Jurkat, Clone E6-1 (cell line): ENCODE measurements around the gene SELENOH.

ENCODE experiments used
- DNase-seq: peaks from one replicate; pipeline ENCODE4 v3.0.0-alpha.2; 2011; ENCODE audit warnings: low read depth, low spot score
- H3K4me3 ChIP-seq: 2 replicates; pipeline ENCODE4 v1.5.1; 2011; ENCODE audit warnings: mild to moderate bottlenecking, low read length, control low read depth, moderate library complexity

The SELENOH gene

DNA sequence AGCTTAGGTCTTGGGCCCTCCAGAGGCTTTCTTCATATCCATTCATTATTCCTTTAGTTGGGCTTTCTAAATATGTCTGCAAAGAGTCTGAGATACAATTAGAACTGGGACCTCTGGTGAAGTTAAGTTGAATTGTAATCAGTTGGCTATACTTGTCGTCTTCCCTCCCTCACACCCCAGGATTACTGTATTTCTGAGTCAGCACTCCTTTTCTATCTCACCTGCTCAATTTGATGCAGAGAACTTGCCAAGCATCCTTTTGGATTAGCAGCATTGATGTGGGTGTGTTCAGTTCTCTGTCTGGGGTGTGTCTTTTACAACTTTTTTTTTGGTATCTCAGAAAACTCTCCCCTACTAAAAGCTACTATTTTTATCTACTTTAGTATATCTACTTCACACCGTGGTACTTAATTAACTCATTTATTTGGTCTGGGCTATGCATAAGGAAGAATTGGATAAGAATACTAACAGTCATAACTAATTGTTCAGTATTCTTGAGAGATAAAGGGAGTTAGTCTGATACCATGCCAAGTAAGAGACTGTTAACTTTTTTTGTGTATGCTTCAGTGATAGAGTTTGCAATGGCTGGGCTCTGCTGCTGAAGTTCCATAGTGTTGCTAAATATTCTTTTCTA is 35.4 kb downstream of the SELENOH start:
- DNase-seq, result no peak
- no peak overlapping the region for H3K4me3 ChIP-seq

DNA sequence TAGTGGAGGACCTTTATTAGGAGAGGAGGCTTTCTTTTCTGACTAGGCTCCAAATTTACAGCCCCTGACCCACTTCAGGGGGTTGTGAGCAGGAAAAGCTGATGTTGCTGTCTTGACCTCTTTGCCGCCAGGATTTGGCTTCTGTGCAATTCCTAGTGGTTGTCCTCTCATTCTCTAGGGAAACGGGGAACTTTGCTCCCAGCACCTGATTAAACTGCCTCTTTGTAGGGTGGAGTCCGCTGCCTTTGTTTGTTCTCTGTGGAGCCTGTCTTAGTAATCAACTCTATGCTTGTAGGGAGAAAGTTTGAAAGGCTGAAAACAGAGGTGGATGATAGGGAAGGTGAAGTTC is 36.7 kb downstream of the SELENOH start:
- no peak overlapping the region for H3K4me3 ChIP-seq

DNA sequence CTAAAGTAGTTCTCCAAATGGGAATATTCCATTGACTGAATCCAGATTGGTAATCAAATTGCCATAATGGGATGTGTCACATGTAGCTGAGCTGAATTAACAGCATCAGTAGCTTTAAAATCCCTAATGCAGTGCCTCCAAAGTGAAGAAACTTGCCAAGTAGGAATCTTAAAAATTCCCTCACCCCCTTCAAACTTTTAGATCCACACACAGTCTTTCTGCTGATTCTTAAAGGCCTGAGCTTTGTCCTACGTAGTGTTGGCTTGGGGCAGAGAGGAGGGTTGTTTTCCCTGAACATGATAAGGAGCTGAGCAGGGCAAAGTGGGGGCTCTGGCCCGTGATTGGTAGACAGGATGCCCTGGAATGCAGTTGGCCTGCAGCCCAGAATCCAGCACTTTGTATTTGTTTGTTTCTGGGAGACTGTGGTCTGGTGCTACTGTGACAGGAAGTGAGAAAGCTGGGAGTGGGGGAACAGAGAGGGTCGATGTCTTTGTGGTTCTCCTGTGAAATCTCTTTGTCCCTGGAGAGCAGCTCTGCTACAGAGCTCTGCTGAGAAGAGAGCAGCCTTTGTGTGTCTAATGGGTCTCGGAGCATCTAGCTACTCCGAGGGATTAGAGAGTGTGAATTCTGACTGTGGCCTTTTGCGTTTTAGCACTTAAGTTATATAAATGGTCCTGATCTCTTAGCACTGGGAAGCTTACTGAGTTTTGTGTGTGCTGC is 37.2 kb downstream of the SELENOH start:
- no peak overlapping the region for H3K4me3 ChIP-seq
- DNase-seq, result no peak

More for the DNA sequence above, 36.7 kb downstream of the SELENOH start:
- DNase-seq, result no peak

DNA sequence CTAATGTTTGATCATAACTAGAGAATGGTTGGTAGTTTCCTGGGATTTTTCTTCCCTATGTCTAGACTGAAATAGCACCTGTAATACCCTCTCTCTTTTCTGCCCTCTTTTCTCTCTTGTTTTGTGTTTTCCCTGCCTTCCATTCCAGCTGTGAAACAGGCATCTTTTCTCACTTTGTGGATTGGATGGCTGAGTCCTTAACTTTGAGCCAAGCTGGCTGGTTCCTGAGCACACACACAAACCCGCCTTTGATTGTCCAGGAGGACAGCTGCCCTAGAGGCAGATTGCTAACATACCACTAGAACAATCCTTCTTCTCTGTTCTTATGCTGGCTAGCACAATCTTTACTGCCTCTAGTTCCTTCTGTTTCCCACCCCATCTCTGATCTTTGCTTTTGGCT is 38.0 kb downstream of the SELENOH start:
- no peak for DNase-seq

DNA sequence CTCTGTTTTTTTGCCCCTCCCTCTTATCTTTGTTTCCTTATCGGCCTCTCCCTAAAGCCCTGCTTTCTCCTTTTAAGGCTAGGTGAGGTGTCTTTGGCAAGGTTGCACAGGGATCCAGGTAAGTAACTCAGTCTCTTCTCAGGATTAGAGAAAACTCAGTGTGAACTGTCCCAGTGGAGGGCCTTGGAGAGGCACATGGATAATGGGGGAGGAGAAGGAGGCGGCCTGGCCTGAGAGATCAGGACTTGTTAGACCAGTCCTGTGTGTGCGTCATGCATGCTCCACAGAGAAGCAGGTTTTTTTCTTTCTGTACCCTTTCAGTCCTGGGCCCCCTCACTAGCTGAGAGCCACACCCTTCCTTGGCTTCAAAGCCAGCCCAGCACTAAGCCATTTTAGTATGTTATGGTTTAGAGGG is 40.2 kb downstream of the SELENOH start:
- H3K4me3 ChIP-seq, result no peak overlapping the region
- DNase-seq, result no peak

More for the DNA sequence above, 38.0 kb downstream of the SELENOH start:
- H3K4me3 ChIP-seq, result no peak overlapping the region

DNA sequence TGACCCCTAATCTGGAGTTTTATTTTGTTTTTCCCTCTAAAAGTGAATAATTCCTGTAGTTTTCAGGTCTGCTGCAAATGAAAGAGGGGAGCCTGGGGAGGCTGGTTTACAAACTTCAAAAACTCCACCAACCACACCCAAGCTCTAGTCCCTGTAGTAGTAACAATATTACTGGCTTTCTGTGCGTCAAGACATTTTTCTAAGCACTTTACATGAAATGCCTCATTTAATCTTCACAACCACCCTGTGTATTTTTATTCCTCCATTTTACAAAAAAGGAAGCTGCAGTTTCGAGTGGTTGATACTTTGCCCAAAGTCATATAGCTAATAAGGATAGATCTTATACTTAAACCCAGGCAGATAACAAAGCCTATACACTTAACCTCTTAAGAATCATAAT is 43.8 kb downstream of the SELENOH start:
- H3K4me3 ChIP-seq, result no peak overlapping the region
- DNase-seq, result no peak

DNA sequence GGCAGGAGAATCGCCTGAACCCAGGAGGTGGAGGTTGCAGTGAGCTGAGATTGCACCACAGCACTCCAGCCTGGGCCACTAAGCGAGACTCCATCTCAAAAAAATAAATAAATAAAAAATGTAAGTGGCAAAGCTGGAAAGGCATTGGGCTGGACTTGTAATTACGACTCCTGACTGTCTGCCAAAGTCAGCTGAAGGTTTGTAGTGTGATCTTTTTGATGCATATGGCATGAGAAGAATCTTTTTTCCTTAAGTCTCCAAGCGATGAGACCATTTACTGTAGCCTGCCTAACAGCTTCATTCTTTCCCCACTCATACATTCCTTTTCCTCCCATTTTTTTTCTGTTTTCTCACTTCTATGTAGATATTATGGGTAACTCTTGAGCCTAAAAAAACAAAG is 45.1 kb downstream of the SELENOH start:
- H3K4me3 ChIP-seq, result no peak overlapping the region

DNA sequence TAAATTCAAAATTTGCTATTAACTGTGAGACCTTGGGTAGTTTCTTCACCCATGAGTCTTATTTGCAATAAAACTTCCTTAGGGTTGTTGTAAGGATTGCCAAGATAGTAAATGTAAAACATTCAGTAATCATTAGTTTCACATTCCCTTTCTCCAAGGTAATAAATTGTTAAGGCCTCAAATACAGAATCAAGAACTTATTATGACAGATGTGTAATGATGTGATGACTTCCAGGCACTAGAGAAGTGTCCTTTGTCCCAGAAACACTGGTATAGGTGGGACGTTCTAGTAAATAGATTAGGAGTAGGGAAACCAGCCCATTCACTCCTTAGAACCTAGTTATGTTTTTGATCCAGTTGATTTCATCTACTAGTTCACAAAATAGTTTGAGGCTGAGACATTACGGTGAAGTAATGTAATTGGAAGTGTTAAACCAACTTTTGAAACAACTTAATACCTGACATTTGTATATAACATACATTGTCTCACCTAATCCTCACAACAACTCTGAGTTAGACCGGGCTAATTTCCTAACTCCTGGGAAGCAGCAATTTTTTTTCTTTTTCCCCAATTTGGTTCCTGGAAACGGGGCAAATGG is 45.8 kb downstream of the SELENOH start:
- H3K4me3 ChIP-seq, result no peak overlapping the region
- no peak for DNase-seq

More for the DNA sequence above, 45.1 kb downstream of the SELENOH start:
- DNase-seq, result no peak

DNA sequence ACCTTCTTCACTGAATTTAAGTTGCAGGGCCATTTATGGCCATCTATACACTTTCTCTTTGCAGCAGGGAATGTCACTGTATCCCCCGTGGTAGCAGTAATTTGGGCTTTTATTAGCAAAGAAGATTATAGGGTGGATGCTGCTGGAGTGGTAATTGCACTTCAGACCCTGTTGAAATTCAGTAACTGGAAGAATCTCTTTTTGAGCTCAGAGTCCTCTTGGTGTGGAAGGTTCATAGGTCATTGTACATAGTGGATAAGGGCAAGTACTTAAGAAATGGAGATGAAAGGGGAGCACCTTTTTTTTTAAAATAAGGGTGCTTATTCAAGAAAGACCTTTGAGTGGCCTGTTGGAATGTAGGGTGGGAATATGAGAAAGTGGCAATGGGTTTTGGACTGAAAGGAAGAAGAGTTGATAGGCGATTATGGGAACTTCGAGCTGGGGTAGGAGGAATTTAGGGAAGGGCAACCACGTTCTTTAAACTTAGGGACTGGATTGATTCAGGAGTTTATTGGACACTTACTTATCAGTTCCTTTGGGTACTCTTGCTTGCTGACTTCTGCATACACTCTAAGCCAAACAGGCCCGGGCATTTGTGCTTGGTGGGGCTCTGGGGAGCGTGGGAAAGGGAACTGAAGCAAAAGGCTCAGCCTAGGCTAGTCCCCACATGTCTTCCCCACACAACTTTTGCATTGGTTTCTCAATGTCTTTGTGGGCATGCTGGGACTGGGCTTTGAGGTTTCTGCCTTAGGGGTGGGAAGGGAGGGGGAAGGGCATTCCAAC is 46.8 kb downstream of the SELENOH start:
- H3K4me3 ChIP-seq, result no peak overlapping the region
- DNase-seq, result no peak

DNA sequence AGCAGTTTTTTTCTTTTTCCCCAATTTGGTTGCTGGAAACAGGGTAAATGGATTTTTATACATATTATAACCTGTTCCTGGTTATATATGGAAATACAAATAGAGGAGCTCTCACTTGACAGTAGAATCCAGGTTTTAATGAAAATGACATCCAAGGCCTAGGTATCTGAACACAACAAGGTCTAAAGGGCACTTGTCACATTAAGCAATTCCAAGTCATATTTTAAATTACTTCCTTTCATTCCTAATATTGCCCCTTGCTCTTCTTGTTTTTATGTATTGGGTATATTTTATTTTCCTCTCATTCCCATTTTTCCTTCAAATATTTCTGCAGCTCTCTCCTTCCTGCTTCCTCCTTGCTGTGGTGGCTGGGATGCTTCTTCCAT is 47.4 kb downstream of the SELENOH start:
- H3K4me3 ChIP-seq, result no peak overlapping the region
- no peak for DNase-seq

DNA sequence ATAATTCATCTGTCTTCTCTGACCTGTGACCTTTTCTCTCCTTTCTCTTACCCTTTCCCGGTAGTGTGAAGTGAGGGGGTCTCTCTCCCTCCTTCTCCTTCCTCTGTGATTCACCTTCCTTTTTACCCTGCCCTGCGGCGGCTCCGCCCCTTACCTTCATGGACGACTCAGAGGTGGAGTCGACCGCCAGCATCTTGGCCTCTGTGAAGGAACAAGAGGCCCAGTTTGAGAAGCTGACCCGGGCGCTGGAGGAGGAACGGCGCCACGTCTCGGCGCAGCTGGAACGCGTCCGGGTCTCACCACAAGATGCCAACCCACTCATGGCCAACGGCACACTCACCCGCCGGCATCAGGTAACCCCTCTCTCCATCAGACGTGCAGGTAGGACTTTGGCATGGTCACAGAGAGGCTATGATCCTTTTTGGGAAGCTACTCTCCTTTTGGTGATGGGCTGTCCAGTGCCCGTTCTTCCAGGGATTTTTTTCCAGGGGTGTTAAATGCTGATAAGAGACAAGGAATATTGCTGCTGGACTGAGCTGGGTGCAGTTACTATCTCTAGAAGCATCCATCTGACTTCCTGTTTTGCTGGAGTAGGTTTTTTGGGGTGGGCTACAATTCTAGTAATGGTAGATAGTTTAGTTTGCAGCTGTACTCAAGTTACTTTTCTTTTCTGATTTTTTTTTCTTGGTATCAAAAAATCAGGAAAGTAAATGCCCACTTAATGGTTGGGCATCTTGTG is 50.2 kb downstream of the SELENOH start:
- no peak overlapping the region for H3K4me3 ChIP-seq
- DNase-seq, result no peak

DNA sequence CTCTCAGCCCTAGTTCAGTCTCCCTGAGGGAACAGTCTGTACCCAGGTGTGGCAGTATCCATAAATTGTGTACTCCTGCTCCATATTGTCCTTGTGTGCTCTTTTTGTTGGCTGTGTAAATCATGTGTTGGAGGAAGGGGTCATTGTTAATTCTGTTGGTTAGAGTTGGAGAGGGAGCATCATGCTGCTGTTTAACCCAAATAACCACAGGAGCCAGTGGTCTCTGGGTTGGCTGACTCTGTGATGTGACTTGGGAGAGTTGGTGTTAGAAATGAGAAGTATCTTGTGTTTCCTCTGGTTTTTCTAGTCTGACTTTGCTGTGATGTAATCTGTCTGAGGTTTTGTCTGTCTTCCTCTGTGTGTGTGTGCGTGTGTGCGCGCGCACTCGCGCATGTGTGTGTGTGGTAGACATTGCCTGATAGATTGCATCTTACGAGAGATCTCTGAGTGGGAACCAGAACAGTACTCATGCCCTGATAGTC is 50.8 kb downstream of the SELENOH start:
- H3K4me3 ChIP-seq, result no peak overlapping the region
- peak; percentile 86 for DNase-seq

DNA sequence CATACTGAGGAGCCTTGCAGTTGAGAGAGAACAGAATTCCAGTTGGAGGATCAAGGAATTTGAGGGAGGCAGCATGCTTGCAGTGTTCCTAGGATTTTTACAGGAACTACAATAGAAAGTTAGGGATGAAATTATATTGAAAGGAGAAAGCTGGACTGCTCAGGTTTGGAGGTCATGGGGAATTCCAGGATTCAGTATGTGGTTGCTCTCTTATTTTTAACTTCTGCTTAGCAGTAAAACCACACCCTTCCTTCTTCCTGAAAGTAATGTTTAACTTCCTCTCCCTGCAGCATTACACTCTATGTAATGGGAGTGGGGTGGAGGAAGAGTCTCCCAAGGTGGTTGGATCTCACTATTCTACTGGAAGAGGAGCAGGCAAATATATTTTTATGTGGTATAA is 51.6 kb downstream of the SELENOH start:
- no peak overlapping the region for H3K4me3 ChIP-seq
- DNase-seq, result no peak
